ENCODE measurements around the gene LIN9.
"Not testable (repeated sequence)": the region's sequence is repeated elsewhere in the genome, so short reads cannot be mapped to it uniquely, and the experiment has no call there.

The LIN9 gene

GRCh38 chr1:226210571-226211176, 98.3 kb downstream of the LIN9 start:
- DNase-seq, result no peak

DNA sequence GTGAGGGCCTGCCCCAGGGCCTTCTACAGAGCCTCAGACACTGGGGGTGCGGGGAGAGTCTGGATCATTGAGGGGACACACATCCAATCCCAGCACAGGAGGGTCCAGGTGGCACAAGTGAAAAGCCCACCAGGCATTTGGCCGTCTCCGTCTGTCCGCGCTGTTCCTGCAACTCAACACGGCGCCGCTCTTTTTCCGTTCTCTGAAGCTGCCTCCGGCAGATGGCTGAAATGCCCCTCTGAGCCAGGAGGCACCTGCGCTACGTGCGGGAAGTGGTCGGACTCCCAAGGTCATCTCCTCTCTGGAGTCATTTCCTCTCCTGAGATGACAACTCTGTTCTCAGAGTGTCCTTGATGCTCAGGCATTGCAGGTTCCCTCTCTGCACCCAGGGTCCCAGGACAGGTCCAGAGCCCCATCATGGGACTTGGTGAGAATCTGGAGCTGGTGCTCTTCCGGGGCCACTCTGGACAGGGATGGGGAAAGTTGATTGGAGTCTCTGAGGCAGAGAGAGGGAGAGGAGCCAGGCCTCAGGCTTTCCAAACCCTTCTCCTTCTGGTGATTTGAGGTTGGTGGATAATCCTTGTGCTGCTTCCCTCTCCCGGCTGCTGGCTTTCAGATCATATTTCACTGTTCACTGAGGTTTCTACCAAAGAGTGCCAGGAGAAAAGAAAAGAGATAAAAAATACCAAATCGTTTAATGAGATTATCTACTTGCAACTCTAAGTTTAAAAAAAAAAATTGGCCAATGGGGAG, 99.5 kb downstream of the LIN9 start:
- DNase-seq, result no peak

DNA sequence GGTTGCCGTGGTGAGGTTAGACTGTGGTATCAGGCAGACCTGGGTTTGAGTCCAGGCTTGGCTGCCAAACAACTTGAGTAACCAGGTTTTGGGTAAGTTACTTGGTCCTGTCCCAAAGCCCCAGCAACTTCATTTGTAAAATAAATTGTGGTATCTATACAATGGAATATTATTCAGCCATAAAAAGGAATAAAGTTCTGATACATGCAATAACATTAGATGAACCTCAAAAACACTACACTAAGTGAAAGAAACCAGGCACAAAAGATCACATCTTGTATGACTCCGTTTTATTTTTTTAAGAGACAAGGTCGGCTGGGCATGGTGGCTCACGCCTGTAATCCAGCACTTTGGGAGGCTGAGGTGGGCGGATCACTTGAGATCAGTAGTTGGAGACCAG, 101.9 kb downstream of the LIN9 start:
- no peak for DNase-seq

- DNase-seq, result no peak
These were observed 104.8 kb downstream of the LIN9 start for GRCh38 chr1:226204198-226204597.

DNA sequence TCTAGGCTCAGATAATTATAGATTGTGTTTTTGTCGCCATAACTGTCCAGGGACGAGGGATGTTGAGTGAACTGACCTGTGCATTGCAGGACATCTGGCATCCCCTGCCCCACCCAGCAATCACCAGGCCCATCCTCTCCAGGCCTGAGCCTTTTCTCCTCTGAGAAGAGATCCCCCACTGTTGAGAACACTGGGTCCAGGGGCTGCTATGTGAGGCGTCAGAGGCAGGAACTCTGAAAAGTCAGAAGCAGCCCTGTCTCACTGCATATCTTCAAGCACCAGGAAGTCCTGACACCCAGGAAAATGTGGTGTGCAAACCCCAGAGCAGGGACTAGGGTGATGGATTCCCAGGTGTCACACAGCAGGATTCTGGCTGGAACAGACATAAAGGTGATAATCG, 105.3 kb downstream of the LIN9 start:
- no peak for DNase-seq

- no peak for DNase-seq
These were observed 105.7 kb downstream of the LIN9 start for GRCh38 chr1:226203240-226203639.

DNA sequence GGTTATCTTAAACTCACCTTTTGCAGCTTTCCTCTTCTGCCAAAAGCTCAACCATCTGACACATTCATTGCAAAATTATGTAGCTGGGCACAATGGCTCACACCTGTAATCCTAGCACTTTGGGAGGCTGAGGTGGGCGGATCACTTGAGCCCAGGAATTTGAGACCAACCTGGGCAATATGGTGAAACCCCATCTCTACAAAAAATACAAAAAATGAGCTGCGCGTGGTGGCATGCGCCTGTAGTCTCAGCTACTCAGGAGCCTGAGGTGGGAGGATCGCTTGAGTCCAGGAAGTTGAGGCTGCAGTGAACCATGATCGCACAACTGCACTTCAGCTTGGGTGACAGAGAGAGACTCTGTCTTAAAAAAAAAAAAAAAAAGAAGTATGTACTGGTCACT, 106.3 kb downstream of the LIN9 start:
- DNase-seq, result not testable (repeated sequence)

DNA sequence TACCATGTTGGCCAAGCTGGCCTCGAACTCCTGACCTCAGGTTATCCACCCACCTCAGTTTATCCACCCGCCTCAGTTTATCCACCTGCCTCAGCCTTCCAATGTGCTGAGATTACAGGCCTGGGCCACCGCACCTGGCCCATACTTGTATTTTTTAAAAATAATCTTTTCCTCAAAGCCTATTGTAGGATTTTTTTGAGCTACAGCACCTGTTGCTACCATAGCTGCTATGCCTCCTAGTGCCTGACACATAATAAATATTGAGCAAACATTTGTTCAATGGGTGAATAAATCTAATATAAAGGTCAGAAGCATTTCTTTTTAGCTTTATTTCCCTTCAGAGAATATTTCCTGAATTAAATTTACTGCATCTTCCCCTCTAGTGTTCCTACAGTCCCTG, 106.7 kb downstream of the LIN9 start:
- no peak for DNase-seq

DNA sequence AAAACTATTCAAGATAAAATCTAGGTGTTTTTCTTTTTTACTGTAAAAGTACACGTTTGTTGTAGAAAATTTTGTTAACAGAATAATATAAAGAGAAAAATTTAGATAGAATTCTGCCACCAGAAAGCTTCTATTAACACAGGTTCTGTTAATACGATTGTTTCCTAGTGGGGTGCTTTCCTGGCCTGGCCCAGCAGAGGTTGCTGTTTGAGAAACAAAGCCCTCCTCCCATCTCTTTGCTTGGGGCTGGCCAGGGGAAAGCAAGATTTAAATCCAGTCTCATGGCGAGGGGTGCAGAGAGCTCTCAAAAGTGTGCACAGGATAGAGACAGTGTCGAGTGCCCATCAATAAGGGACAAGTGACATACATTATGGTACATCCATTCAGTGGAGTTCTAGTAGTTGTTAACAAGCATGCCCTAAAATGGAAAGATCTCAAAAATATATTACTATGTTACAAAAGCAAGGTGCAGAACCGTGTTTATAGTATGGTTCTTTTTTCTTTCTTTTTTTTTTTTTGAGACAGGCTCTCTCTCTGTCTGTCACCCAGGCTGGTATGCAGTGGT, 107.9 kb downstream of the LIN9 start:
- DNase-seq, result no peak

GRCh38 chr1:226199971-226200370, 109.0 kb downstream of the LIN9 start:
- no peak for DNase-seq

GRCh38 chr1:226195144-226195543, 113.8 kb downstream of the LIN9 start:
- no peak for DNase-seq

GRCh38 chr1:226187380-226187779, 121.6 kb downstream of the LIN9 start:
- DNase-seq, result no peak

- DNase-seq, result no peak
These were observed 122.0 kb downstream of the LIN9 start for GRCh38 chr1:226187019-226187322.

- peak; percentile 97 for DNase-seq
These were observed 122.6 kb downstream of the LIN9 start, which contains the start of gene ACBD3 for GRCh38 chr1:226186124-226187018. Gene ACBD3 (minus strand): TSS chr1:226186741. CDS start chr1:226186675, 66 bp downstream.

GRCh38 chr1:226185141-226186036, 123.6 kb downstream of the LIN9 start:
- peak; percentile 24 for DNase-seq

- DNase-seq, result no peak
These were observed 126.8 kb downstream of the LIN9 start for GRCh38 chr1:226181996-226182714.
